H1 (cell line): ENCODE measurements around the gene IWS1. TPM values are rescaled to one million over a fixed set of nuclear protein-coding genes. Genes with fewer than 3 reads are reported as not detected.

Source experiments
- CTCF ChIA-PET: fragments of 300-600 bp; sonication (Branson Sonifier 250); formaldehyde crosslinking; loops from one replicate; lab custom pipeline; 2021; ENCODE audit not compliant: partially characterized antibody; lab: Charles Lee
- POLR2A ChIA-PET: fragments of 300-600 bp; sonication (Branson Sonifier 250); formaldehyde crosslinking; loops from one replicate; lab custom pipeline; 2021; ENCODE audit warnings: inconsistent platforms; ENCODE audit not compliant: partially characterized antibody; lab: Charles Lee
- DNase-seq, 2 experiments: peaks; one replicate each; pipeline versions ENCODE4 v3.0.0 to v3.0.0-alpha.2; 2010 to 2022; ENCODE audit warnings: low spot score in 2 of 2, low read depth in 1 of 2, mixed read lengths in 1 of 2
- FAIRE-seq: peaks from 2 replicates; lab custom pipeline; 2011; peaks lifted over from hg19 to GRCh38; lab: Jason Lieb, UNC
- H2AFZ ChIP-seq: 2 replicates; pipeline ENCODE4 v1.8.1; 2012; ENCODE audit warnings: low read length, inconsistent platforms
- H2AK5ac ChIP-seq: 2 replicates; pipeline ENCODE4 v1.6.1; 2013; ENCODE audit warnings: low read depth, low read length
- H2BK120ac ChIP-seq: replicated peaks from 2 replicates; pipeline ENCODE3; 2013; ENCODE audit warnings: low read depth, low read length, inconsistent platforms
- H2BK12ac ChIP-seq: 2 replicates; pipeline ENCODE4 v1.6.1; 2013; ENCODE audit warnings: low read depth, low read length
- H2BK15ac ChIP-seq: 2 replicates; pipeline ENCODE4 v1.6.1; 2013; ENCODE audit warnings: low read length
- H2BK20ac ChIP-seq: 2 replicates; pipeline ENCODE4 v1.6.1; 2013; ENCODE audit warnings: low read length
- H2BK5ac ChIP-seq: 2 replicates; pipeline ENCODE4 v1.6.1; 2013; ENCODE audit warnings: low read depth, low read length
- H3K14ac ChIP-seq: 2 replicates; pipeline ENCODE4 v1.6.1; 2013; ENCODE audit warnings: inconsistent platforms; ENCODE audit not compliant: insufficient read length
- H3K18ac ChIP-seq: 2 replicates; pipeline ENCODE4 v1.6.1; 2013; ENCODE audit warnings: low read length; ENCODE audit errors: extremely low read depth
- H3K23ac ChIP-seq: 2 replicates; pipeline ENCODE4 v1.6.1; 2013; ENCODE audit warnings: inconsistent platforms; ENCODE audit not compliant: insufficient read length
- H3K23me2 ChIP-seq: 2 replicates; pipeline ENCODE4 v1.6.1; 2013; ENCODE audit warnings: low read depth, low read length
- H3K27ac ChIP-seq: 2 replicates; pipeline ENCODE4 v1.6.1; 2011; ENCODE audit warnings: low read depth, low read length, inconsistent platforms
- H3K27me3 ChIP-seq, 4 experiments: replicated peaks in 1 of 4; 1 replicate in 1 of 4; 2 replicates in 3 of 4; pipeline versions ENCODE4 v1.6.1 to v1.8.1; 2011 to 2013; ENCODE audit warnings: low read length in 3 of 4, mild to moderate bottlenecking in 3 of 4, inconsistent platforms in 2 of 4, mixed read lengths in 2 of 4, moderate library complexity in 1 of 4; ENCODE audit not compliant: control insufficient read depth in 3 of 4, insufficient read depth in 3 of 4; ENCODE audit errors: extremely low read depth in 1 of 4
- H3K36me3 ChIP-seq, 4 experiments: 2 replicates each; pipeline versions ENCODE4 v1.6.1 to v1.8.1; 2011 to 2013; ENCODE audit warnings: mild to moderate bottlenecking in 4 of 4, low read length in 3 of 4, moderate library complexity in 2 of 4, control low read depth in 1 of 4, inconsistent platforms in 1 of 4; ENCODE audit not compliant: insufficient read depth in 4 of 4, control insufficient read depth in 2 of 4
- H3K4ac ChIP-seq: replicated peaks from 2 replicates; pipeline ENCODE3; 2013; ENCODE audit warnings: low read length, low read depth, mixed read lengths, inconsistent platforms; ENCODE audit not compliant: insufficient read length
- H3K4me1 ChIP-seq, 4 experiments: replicated peaks in 1 of 4; 1 replicate in 1 of 4; 2 replicates in 3 of 4; pipeline versions ENCODE4 v1.6.1 to v1.8.1; 2011 to 2013; ENCODE audit warnings: low read length in 3 of 4, inconsistent platforms in 2 of 4, mixed read lengths in 1 of 4; ENCODE audit not compliant: insufficient read depth in 4 of 4, control insufficient read depth in 3 of 4
- H3K4me2 ChIP-seq, 2 experiments: 2 replicates each; pipeline versions ENCODE4 v1.6.1 to v1.8.1; 2011 to 2013; ENCODE audit warnings: low read depth in 2 of 2, low read length in 2 of 2, control low read depth in 1 of 2, inconsistent platforms in 1 of 2, mild to moderate bottlenecking in 1 of 2; ENCODE audit not compliant: insufficient read depth in 1 of 2
- H3K4me3 ChIP-seq, 4 experiments: fragments of 200-600, 300-600 bp in 1 of 4; sonication (generic), shearing (Covaris generic), sonication (Bioruptor Twin) in 1 of 4; 2 replicates each; pipeline versions ENCODE4 v1.5.1 to v1.8.1; 2011 to 2016; ENCODE audit warnings: low read length in 4 of 4, low read depth in 3 of 4, control low read depth in 2 of 4, inconsistent platforms in 2 of 4, mild to moderate bottlenecking in 2 of 4, mixed read lengths in 1 of 4, moderate library complexity in 1 of 4; ENCODE audit not compliant: insufficient read depth in 2 of 4; ENCODE audit errors: extremely low read depth in 1 of 4
- H3K56ac ChIP-seq: replicated peaks from 2 replicates; pipeline ENCODE3; 2013; ENCODE audit warnings: low read depth, mild to moderate bottlenecking, mixed read lengths, low read length, inconsistent platforms; ENCODE audit not compliant: insufficient read length
- H3K79me1 ChIP-seq: 2 replicates; pipeline ENCODE4 v1.6.1; 2013; ENCODE audit warnings: low read depth, low read length, control low read depth
- H3K79me2 ChIP-seq, 2 experiments: 2 replicates each; pipeline versions ENCODE4 v1.6.1 to v1.8.1; 2012 to 2013; ENCODE audit warnings: low read length in 2 of 2, mild to moderate bottlenecking in 2 of 2, inconsistent platforms in 1 of 2; ENCODE audit not compliant: insufficient read depth in 2 of 2, control insufficient read depth in 1 of 2
- H3K9ac ChIP-seq, 4 experiments: replicated peaks in 1 of 4; 1 replicate in 1 of 4; 2 replicates in 3 of 4; pipeline versions ENCODE4 v1.6.1 to v1.8.1; 2011 to 2013; ENCODE audit warnings: low read depth in 3 of 4, low read length in 3 of 4, control low read depth in 2 of 4, mild to moderate bottlenecking in 2 of 4, moderate library complexity in 2 of 4, inconsistent platforms in 1 of 4; ENCODE audit errors: extremely low read depth in 1 of 4
- H3K9me3 ChIP-seq, 2 experiments: 2 replicates each; pipeline versions ENCODE4 v1.6.1 to v1.8.1; 2012 to 2013; ENCODE audit warnings: mild to moderate bottlenecking in 2 of 2, moderate library complexity in 2 of 2, control low read depth in 1 of 2, inconsistent platforms in 1 of 2, low read depth in 1 of 2, low read length in 1 of 2, mixed read lengths in 1 of 2; ENCODE audit not compliant: insufficient read depth in 2 of 2
- H4K20me1 ChIP-seq, 2 experiments: replicated peaks in 1 of 2; 2 replicates each; pipeline versions ENCODE3 to v1.8.1; 2011 to 2013; ENCODE audit warnings: inconsistent platforms in 2 of 2, low read length in 2 of 2, mild to moderate bottlenecking in 1 of 2; ENCODE audit not compliant: insufficient read depth in 2 of 2, control insufficient read depth in 1 of 2
- H4K5ac ChIP-seq: 2 replicates; pipeline ENCODE4 v1.6.1; 2013; ENCODE audit warnings: low read length, low read depth, mixed read lengths, inconsistent platforms; ENCODE audit not compliant: insufficient read length
- H4K8ac ChIP-seq: 2 replicates; pipeline ENCODE4 v1.8.0; 2013; ENCODE audit warnings: mild to moderate bottlenecking, moderate library complexity, low read length, inconsistent platforms; ENCODE audit not compliant: insufficient read depth; ENCODE audit errors: extremely low read depth
- H4K91ac ChIP-seq: replicated peaks from 2 replicates; pipeline ENCODE3; 2013; ENCODE audit warnings: low read length, mixed read lengths, inconsistent platforms; ENCODE audit not compliant: insufficient read length
- ASH2L ChIP-seq: fragments of 200-600, 300-600 bp; sonication (generic); IDR thresholded peaks from one replicate; pipeline ENCODE4 v1.7.1; 2017; ENCODE audit warnings: low read length
- CHD1 ChIP-seq: IDR thresholded peaks from 2 replicates; pipeline ENCODE4 v1.6.1; 2012; ENCODE audit warnings: low read depth, low read length, improper control_type of control experiment
- NANOG ChIP-seq: IDR thresholded peaks from 2 replicates; pipeline ENCODE4 v1.6.1; 2011; ENCODE audit warnings: low read length, low read depth, mild to moderate bottlenecking, inconsistent platforms; ENCODE audit not compliant: insufficient read depth, poor library complexity, severe bottlenecking
- POLR2A ChIP-seq, 2 experiments: IDR thresholded peaks; 1 replicate in 1 of 2; 2 replicates in 1 of 2; pipeline ENCODE4 v1.6.1; 2011; ENCODE audit warnings: low read depth in 2 of 2, low read length in 2 of 2, mild to moderate bottlenecking in 2 of 2; ENCODE audit errors: control extremely low read depth in 1 of 2
- POLR2AphosphoS5 ChIP-seq: IDR thresholded peaks from 2 replicates; pipeline ENCODE4 v1.6.1; 2011; ENCODE audit warnings: low read depth, low read length
- SIN3A ChIP-seq, 2 experiments: IDR thresholded peaks in 1 of 2; conservative IDR thresholded peaks in 1 of 2; 2 replicates each; pipeline ENCODE4 v1.6.1; 2011 to 2012; ENCODE audit warnings: low read length in 2 of 2, improper control_type of control experiment in 1 of 2, low read depth in 1 of 2, mild to moderate bottlenecking in 1 of 2
- SIRT6 ChIP-seq: IDR thresholded peaks from one replicate; pipeline ENCODE4 v1.7.1; 2012; ENCODE audit warnings: low read length, inconsistent platforms
- ZNF274 ChIP-seq: IDR thresholded peaks from 2 replicates; pipeline ENCODE4 v1.7.0; 2012; ENCODE audit warnings: low read length, borderline replicate concordance; ENCODE audit errors: extremely low read depth
- WGBS, 2 experiments: shearing (Covaris generic) in 1 of 2; methylation state at CpG; one replicate each; pipeline versions ENCODE4 v1.1.6 to v1.1.7; 2013 to 2015; ENCODE audit warnings: low lambda C conversion rate in 2 of 2, mixed read lengths in 2 of 2, inconsistent platforms in 1 of 2, low coverage in 1 of 2, missing lambda C conversion rate in 1 of 2; ENCODE audit not compliant: insufficient replicate concordance in 2 of 2, insufficient coverage in 1 of 2, insufficient read length in 1 of 2; ENCODE audit errors: extremely low coverage in 1 of 2, missing lambda C conversion rate in 1 of 2; 5-methylcytosine and 5-hydroxymethylcytosine counted together
- polyA plus RNA-seq, 7 experiments: library from polyadenylated mRNA; depleted of rRNA in 3 of 7; stranded (reverse) in 5 of 7; unstranded in 2 of 7; fragments of >200 nt in 5 of 7; fragments of 200-250 nt in 2 of 7; gene quantifications; 1 replicate in 5 of 7; 2 replicates in 1 of 7; 4 replicates in 1 of 7; pipeline versions ENCODE4 v1.2.1 to v1.2.3, GENCODE V29; 2011 to 2013; ENCODE audit warnings: missing spikeins in 2 of 7, mixed read lengths in 2 of 7
- total RNA-seq: library from RNA; stranded (reverse); fragmentation: NEBNext Ultra II Directional; extraction: Animal tissue kit (Norgen Biotek cat#: 25700); gene quantifications from 2 replicates; pipeline ENCODE4 v1.2.1, GENCODE V29; 2021
- TF ChIP-seq, protein P1 (sequence below): IDR thresholded peaks from 2 replicates; pipeline ENCODE4 v1.6.1; 2012; ENCODE audit warnings: inconsistent platforms

IWS1 gene
- total and polyA plus RNA-seq, 2 of the 8 experiments (the other 6 are each of a cell fraction or from before 2014, with no cell fraction given) = 18.4 to 64.8 TPM

DNA sequence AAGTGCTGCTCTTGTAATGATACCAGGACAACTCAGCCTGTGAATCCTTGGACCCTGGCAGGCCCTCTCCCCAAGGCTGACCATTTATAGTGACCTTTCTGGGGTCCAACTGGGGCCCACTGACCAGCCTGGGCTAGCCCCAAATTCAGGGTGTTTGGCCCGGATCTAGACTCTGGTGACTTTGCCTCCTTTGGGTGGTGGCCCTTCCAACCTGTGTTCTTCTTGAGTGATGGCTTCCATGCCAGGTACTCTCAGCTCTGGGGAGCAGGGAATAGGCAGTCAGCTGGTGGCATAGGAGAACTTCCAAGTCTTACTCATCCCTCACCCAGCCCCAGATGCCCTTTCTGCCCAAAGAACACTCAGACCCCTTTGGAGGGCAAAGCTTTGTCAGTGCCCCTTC, 19.5 kb upstream of the IWS1 start:
- H2BK120ac ChIP-seq = no peak overlapping the region
- no peak overlapping the region for H2BK5ac ChIP-seq
- H3K4me3 ChIP-seq = no peak overlapping the region
- no peaks in the 10 kb centered on the region for H3K4me1 ChIP-seq
- WGBS, 2 experiments = 87% methylated on average over 1 of the region's 1 CpG; no CpG with 5 or more reads in 1 of the 2 experiments
- peaks cover 5% of the 10 kb centered on the region; the same call in 1 of the 2 replicates for H3K23me2 ChIP-seq
- H4K5ac ChIP-seq = no peak overlapping the region
- H3K14ac ChIP-seq = no peak overlapping the region
- H3K4me2 ChIP-seq = no peak overlapping the region
- no peak overlapping the region for H3K9ac ChIP-seq
- H3K4ac ChIP-seq = no peak overlapping the region
- no peak overlapping the region for H2AK5ac ChIP-seq
- no peak overlapping the region for H3K18ac ChIP-seq
- H2AFZ ChIP-seq = no peak overlapping the region
- no peak overlapping the region for H2BK20ac ChIP-seq
- H2BK12ac ChIP-seq = no peak overlapping the region
- FAIRE-seq (no peak), DNase-seq (no peak)
- H3K27me3 ChIP-seq = no peaks in the 10 kb centered on the region; a peak in 2 of 7 replicates
- H3K56ac ChIP-seq = no peak overlapping the region
- no peak overlapping the region for H2BK15ac ChIP-seq
- H4K20me1 ChIP-seq = no peaks in the 10 kb centered on the region
- CTCF ChIA-PET = interaction anchor here (1.0 to 1.3 kb wide), 3 partner anchors 13 to 16 kb away, joined by 3 to 4 read pairs (median 4); no protein-coding TSS in a partner anchor
- TF ChIP-seq SIRT6 (no peak), SIN3A (conservative IDR thresholded peaks at IDR 0.05 in 1 of 2, IDR thresholded peaks at IDR 0.05 in 1 of 2; ENCODE audit: low read depth in 1 of 2, low read length in 2 of 2) (no peak), POLR2AphosphoS5 (no peak), ZNF274 (no peak), NANOG (no peak), CHD1 (no peak), ASH2L (no peak), POLR2A (IDR thresholded peaks at IDR 0.05; ENCODE audit: control extremely low read depth in 1 of 2, low read depth in 2 of 2, low read length in 2 of 2) (no peak)
- TF ChIP-seq, protein P1, sequence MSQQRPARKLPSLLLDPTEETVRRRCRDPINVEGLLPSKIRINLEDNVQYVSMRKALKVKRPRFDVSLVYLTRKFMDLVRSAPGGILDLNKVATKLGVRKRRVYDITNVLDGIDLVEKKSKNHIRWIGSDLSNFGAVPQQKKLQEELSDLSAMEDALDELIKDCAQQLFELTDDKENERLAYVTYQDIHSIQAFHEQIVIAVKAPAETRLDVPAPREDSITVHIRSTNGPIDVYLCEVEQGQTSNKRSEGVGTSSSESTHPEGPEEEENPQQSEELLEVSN = no peak
- H3K27ac ChIP-seq = no peak overlapping the region
- H3K79me2 ChIP-seq = no peaks in the 10 kb centered on the region
- H3K36me3 ChIP-seq = no peaks in the 10 kb centered on the region
- H4K8ac ChIP-seq = no peak overlapping the region
- H4K91ac ChIP-seq = no peak overlapping the region
- no peaks in the 10 kb centered on the region for H3K79me1 ChIP-seq
- POLR2A ChIA-PET = interaction anchor here (1.6 kb wide), 1 partner anchor 19 kb away, joined by 5 read pairs; the partner anchor contains the start of gene IWS1
- no peak overlapping the region for H3K23ac ChIP-seq
- H3K9me3 ChIP-seq = no peaks in the 10 kb centered on the region
